MM.1S (cell line): Measurements from ENCODE around the gene ATOSA.

ENCODE experiments used
- EZH2 ChIP-seq: fragments of 300-600 bp; sonication (generic); optimal IDR thresholded peaks from 2 replicates; pipeline ENCODE3; 2017; ENCODE audit warnings: low read depth, mild to moderate bottlenecking, antibody characterized with exemption, low read length, mixed read lengths
- TF ChIP-seq, protein P1 (sequence below): fragments of 300-600 bp; sonication (generic); IDR thresholded peaks from 2 replicates; pipeline ENCODE4 v1.5.1; 2016; ENCODE audit warnings: antibody characterized with exemption, low read length, mixed read lengths

GRCh38 chr15:52672661-52673060, 6.5 kb downstream of the ATOSA start:
- TF ChIP-seq EZH2 = no peak
- TF ChIP-seq, protein P1, sequence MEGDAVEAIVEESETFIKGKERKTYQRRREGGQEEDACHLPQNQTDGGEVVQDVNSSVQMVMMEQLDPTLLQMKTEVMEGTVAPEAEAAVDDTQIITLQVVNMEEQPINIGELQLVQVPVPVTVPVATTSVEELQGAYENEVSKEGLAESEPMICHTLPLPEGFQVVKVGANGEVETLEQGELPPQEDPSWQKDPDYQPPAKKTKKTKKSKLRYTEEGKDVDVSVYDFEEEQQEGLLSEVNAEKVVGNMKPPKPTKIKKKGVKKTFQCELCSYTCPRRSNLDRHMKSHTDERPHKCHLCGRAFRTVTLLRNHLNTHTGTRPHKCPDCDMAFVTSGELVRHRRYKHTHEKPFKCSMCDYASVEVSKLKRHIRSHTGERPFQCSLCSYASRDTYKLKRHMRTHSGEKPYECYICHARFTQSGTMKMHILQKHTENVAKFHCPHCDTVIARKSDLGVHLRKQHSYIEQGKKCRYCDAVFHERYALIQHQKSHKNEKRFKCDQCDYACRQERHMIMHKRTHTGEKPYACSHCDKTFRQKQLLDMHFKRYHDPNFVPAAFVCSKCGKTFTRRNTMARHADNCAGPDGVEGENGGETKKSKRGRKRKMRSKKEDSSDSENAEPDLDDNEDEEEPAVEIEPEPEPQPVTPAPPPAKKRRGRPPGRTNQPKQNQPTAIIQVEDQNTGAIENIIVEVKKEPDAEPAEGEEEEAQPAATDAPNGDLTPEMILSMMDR = no peak
